ENCODE data around the gene SPATA12.

GRCh38 chr3:57026944-57027343 lies 33.5 kb upstream of the SPATA12 start:
- TF ChIP-seq, protein P1, sequence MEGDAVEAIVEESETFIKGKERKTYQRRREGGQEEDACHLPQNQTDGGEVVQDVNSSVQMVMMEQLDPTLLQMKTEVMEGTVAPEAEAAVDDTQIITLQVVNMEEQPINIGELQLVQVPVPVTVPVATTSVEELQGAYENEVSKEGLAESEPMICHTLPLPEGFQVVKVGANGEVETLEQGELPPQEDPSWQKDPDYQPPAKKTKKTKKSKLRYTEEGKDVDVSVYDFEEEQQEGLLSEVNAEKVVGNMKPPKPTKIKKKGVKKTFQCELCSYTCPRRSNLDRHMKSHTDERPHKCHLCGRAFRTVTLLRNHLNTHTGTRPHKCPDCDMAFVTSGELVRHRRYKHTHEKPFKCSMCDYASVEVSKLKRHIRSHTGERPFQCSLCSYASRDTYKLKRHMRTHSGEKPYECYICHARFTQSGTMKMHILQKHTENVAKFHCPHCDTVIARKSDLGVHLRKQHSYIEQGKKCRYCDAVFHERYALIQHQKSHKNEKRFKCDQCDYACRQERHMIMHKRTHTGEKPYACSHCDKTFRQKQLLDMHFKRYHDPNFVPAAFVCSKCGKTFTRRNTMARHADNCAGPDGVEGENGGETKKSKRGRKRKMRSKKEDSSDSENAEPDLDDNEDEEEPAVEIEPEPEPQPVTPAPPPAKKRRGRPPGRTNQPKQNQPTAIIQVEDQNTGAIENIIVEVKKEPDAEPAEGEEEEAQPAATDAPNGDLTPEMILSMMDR (IDR thresholded peaks at IDR 0.05), result no peak
- TF ChIP-seq EP300 (IDR thresholded peaks at IDR 0.05), result no peak
- no peak for TF ChIP-seq POLR2A (IDR thresholded peaks at IDR 0.05)
- TF ChIP-seq POLR2AphosphoS5 (IDR thresholded peaks at IDR 0.05), result no peak

Data from suprapubic skin (tissue), 4 donors.